ENCODE data around the gene RBM10.
A peak's percentile ranks its signal among the peaks of the same experiment; 100 is the strongest.

Gene RBM10

GRCh38 chrX:47209508-47210238 lies 64.7 kb downstream of the RBM10 start:
- Mint-ChIP-seq H3K4me1 (peaks cover 2% of the 10 kb centered on the region), H3K4me3 (no peak overlapping the region), H3K27ac (no peak overlapping the region), H3K27me3 (no peaks in the 10 kb centered on the region), H3K9me3 (no peaks in the 10 kb centered on the region), H3K36me3 (peaks cover 47% of the 10 kb centered on the region)
- CTCF ChIA-PET = no interaction called here
- no peak for DNase-seq

- peaks cover 52% of the 10 kb centered on the region for H3K36me3 Mint-ChIP-seq
- no peak overlapping the region for H3K4me3 Mint-ChIP-seq
- no peak overlapping the region for H3K27ac Mint-ChIP-seq
- DNase-seq = no peak
- H3K9me3 Mint-ChIP-seq = no peaks in the 10 kb centered on the region
- H3K4me1 Mint-ChIP-seq = peaks cover 2% of the 10 kb centered on the region
- CTCF ChIA-PET = no interaction called here
- H3K27me3 Mint-ChIP-seq = no peaks in the 10 kb centered on the region
These were observed 65.8 kb downstream of the RBM10 start for GRCh38 chrX:47210661-47211425.

- Mint-ChIP-seq H3K9me3 (no peaks in the 10 kb centered on the region), H3K36me3 (peaks cover 46% of the 10 kb centered on the region), H3K27ac (peak overlapping the region; percentile 37), H3K27me3 (no peaks in the 10 kb centered on the region), H3K4me1 (peaks cover 14% of the 10 kb centered on the region), H3K4me3 (no peak overlapping the region)
- no peak for DNase-seq
- CTCF ChIA-PET = no interaction called here
These were observed 67.6 kb downstream of the RBM10 start for GRCh38 chrX:47212381-47213293.

GRCh38 chrX:47214435-47215077 lies 69.5 kb downstream of the RBM10 start:
- Mint-ChIP-seq H3K4me3 (no peak overlapping the region), H3K9me3 (no peaks in the 10 kb centered on the region), H3K27ac (no peak overlapping the region), H3K27me3 (no peaks in the 10 kb centered on the region), H3K4me1 (peaks cover 16% of the 10 kb centered on the region), H3K36me3 (peaks cover 45% of the 10 kb centered on the region)
- DNase-seq = no peak
- CTCF ChIA-PET = interaction anchor here (1.5 kb wide), 1 partner anchor 309 kb away, joined by 3 read pairs; no protein-coding TSS in a partner anchor

- Mint-ChIP-seq H3K4me1 (peaks cover 24% of the 10 kb centered on the region), H3K9me3 (no peaks in the 10 kb centered on the region), H3K4me3 (no peak overlapping the region), H3K27me3 (no peaks in the 10 kb centered on the region), H3K27ac (peak overlapping the region; percentile 45), H3K36me3 (peaks cover 44% of the 10 kb centered on the region)
- CTCF ChIA-PET = interaction anchor here (1.5 kb wide), 1 partner anchor 308 kb away, joined by 3 read pairs; no protein-coding TSS in a partner anchor
- DNase-seq = no peak
These were observed 70.4 kb downstream of the RBM10 start for GRCh38 chrX:47215291-47215900.

- no peaks in the 10 kb centered on the region for H3K9me3 Mint-ChIP-seq
- H3K4me3 Mint-ChIP-seq = no peak overlapping the region
- peaks cover 43% of the 10 kb centered on the region for H3K36me3 Mint-ChIP-seq
- DNase-seq = no peak
- CTCF ChIA-PET = interaction anchor here (1.5 kb wide), 1 partner anchor 307 kb away, joined by 3 read pairs; no protein-coding TSS in a partner anchor
- peaks cover 30% of the 10 kb centered on the region for H3K4me1 Mint-ChIP-seq
- H3K27ac Mint-ChIP-seq = peak overlapping the region; percentile 93
- H3K27me3 Mint-ChIP-seq = no peaks in the 10 kb centered on the region
These were observed 71.4 kb downstream of the RBM10 start for GRCh38 chrX:47216393-47216925.

GRCh38 chrX:47217121-47217851 lies 72.3 kb downstream of the RBM10 start:
- DNase-seq = no peak
- Mint-ChIP-seq H3K4me3 (peak overlapping the region; percentile 85), H3K36me3 (peaks cover 40% of the 10 kb centered on the region), H3K4me1 (peaks cover 38% of the 10 kb centered on the region), H3K27me3 (no peaks in the 10 kb centered on the region), H3K9me3 (no peaks in the 10 kb centered on the region), H3K27ac (peak overlapping the region; percentile 93)
- CTCF ChIA-PET = interaction anchor here (1.3 kb wide), 1 partner anchor 21 kb away, joined by 3 read pairs; no protein-coding TSS in a partner anchor

GRCh38 chrX:47217852-47218279 lies 72.8 kb downstream of the RBM10 start:
- DNase-seq = peak; percentile 97
- Mint-ChIP-seq H3K4me3 (peak overlapping the region; percentile 85), H3K4me1 (peaks cover 38% of the 10 kb centered on the region), H3K27ac (peak overlapping the region; percentile 96), H3K27me3 (no peaks in the 10 kb centered on the region), H3K9me3 (no peaks in the 10 kb centered on the region), H3K36me3 (peaks cover 35% of the 10 kb centered on the region)
- CTCF ChIA-PET = interaction anchor here (1.3 kb wide), 1 partner anchor 20 kb away, joined by 3 read pairs; no protein-coding TSS in a partner anchor

GRCh38 chrX:47218280-47218919 lies 73.4 kb downstream of the RBM10 start, which contains the start of gene CDK16:
Gene CDK16, plus strand, starts transcription at chrX:47218681. Its CDS starts 4,877 bp downstream, at chrX:47223558.
- peak within 1 kb of the TSS; percentile 85 for H3K4me3 Mint-ChIP-seq

GRCh38 chrX:47218920-47219815 lies 74.1 kb downstream of the RBM10 start:
- Mint-ChIP-seq H3K27me3 (no peaks in the 10 kb centered on the region), H3K36me3 (peaks cover 27% of the 10 kb centered on the region), H3K27ac (peak overlapping the region; percentile 92), H3K4me3 (peak overlapping the region; percentile 85), H3K4me1 (peaks cover 36% of the 10 kb centered on the region), H3K9me3 (no peaks in the 10 kb centered on the region)
- CTCF ChIA-PET = interaction anchor here (0.6 kb wide), 1 partner anchor 13 kb away, joined by 3 read pairs; the partner anchor contains the start of gene USP11
- DNase-seq = peak; percentile 66

More at GRCh38 chrX:47218280-47218919, 73.4 kb downstream of the RBM10 start, which contains the start of gene CDK16:
- H3K9me3 Mint-ChIP-seq = no peaks in the 10 kb centered on the region
- peak; percentile 74 for DNase-seq
- no peaks in the 10 kb centered on the region for H3K27me3 Mint-ChIP-seq
- peak within 1 kb of the TSS; percentile 96 for H3K27ac Mint-ChIP-seq
- peaks cover 32% of the 10 kb centered on the region for H3K36me3 Mint-ChIP-seq
- H3K4me1 Mint-ChIP-seq = peaks cover 38% of the 10 kb centered on the region
- CTCF ChIA-PET = interaction anchor here (1.3 kb wide), 1 partner anchor 20 kb away, joined by 3 read pairs; no protein-coding TSS in a partner anchor

GRCh38 chrX:47221756-47222155 lies 76.7 kb downstream of the RBM10 start:
- CTCF ChIA-PET = interaction anchor here (1.5 kb wide), 1 partner anchor 163 kb away, joined by 6 read pairs; no protein-coding TSS in a partner anchor
- H3K4me3 Mint-ChIP-seq = no peak overlapping the region
- H3K27me3 Mint-ChIP-seq = no peaks in the 10 kb centered on the region
- H3K4me1 Mint-ChIP-seq = peaks cover 33% of the 10 kb centered on the region
- no peaks in the 10 kb centered on the region for H3K9me3 Mint-ChIP-seq
- H3K36me3 Mint-ChIP-seq = peaks cover 25% of the 10 kb centered on the region
- H3K27ac Mint-ChIP-seq = no peak overlapping the region
- no peak for DNase-seq

Measured in activated naive CD4-positive, alpha-beta T cell treated with anti-CD3 and anti-CD28 coated beads, Interleukin-2, amount 10 ng/mL, durations not matched to agents 7 days and 5 days (primary cell).